GM21447 (cell line): ENCODE results near the gene CUL7.
A peak's percentile ranks its signal among the peaks of the same experiment; 100 is the strongest.

Experiments used
- ATAC-seq: cut with Tn5 transposase; IDR thresholded peaks from one replicate; pipeline ENCODE4 v1.9.1; 2021; ENCODE audit not compliant: unreplicated experiment

The CUL7 gene

GRCh38 chr6:43077981-43078511 is 24.4 kb upstream of the CUL7 start:
- ATAC-seq = no peak

- ATAC-seq = no peak
Observed at GRCh38 chr6:43077333-43077809, 23.7 kb upstream of the CUL7 start.

GRCh38 chr6:43076464-43077332 is 23.0 kb upstream of the CUL7 start:
- no peak for ATAC-seq

GRCh38 chr6:43075670-43076463 is 22.2 kb upstream of the CUL7 start, which contains the start of gene PTK7:
Gene PTK7 (plus strand): TSS chr6:43076314. CDS start chr6:43076489, 175 bp downstream.
- ATAC-seq = no peak

- ATAC-seq = no peak
Observed at GRCh38 chr6:43074847-43075669, 21.4 kb upstream of the CUL7 start.

- ATAC-seq = no peak
Observed at GRCh38 chr6:43070028-43070632, 16.5 kb upstream of the CUL7 start.

GRCh38 chr6:43062818-43063217 is 9.2 kb upstream of the CUL7 start:
- no peak for ATAC-seq

- no peak for ATAC-seq
Observed at GRCh38 chr6:43061861-43062260, 8.2 kb upstream of the CUL7 start.

- no peak for ATAC-seq
Observed at GRCh38 chr6:43060755-43061633, 7.3 kb upstream of the CUL7 start.

GRCh38 chr6:43060034-43060754 is 6.5 kb upstream of the CUL7 start:
- ATAC-seq = no peak

- ATAC-seq = peak; percentile 91
Observed at GRCh38 chr6:43059168-43060033, 5.8 kb upstream of the CUL7 start, which contains the start of the genes KLC4 and MRPL2. Gene KLC4 (plus strand): TSS chr6:43059631. CDS start chr6:43061336, 1,705 bp downstream. Gene MRPL2 (minus strand): TSS chr6:43059434. CDS start chr6:43059381, 53 bp downstream.

GRCh38 chr6:43058531-43058930 is 4.9 kb upstream of the CUL7 start:
- no peak for ATAC-seq

- ATAC-seq = no peak
Observed at GRCh38 chr6:43055966-43056365, 2.3 kb upstream of the CUL7 start.

- no peak for ATAC-seq
Observed at GRCh38 chr6:43054206-43054943, 724 bp upstream of the CUL7 start.

GRCh38 chr6:43052842-43053544 is 658 bp downstream of the CUL7 start:
- peak; percentile 23 for ATAC-seq

GRCh38 chr6:43052225-43052841 is 1.3 kb downstream of the CUL7 start:
- no peak for ATAC-seq
